K562 (cell line): ENCODE measurements around the gene INPP4B. TPM values are rescaled to one million over a fixed set of nuclear protein-coding genes. Genes with fewer than 3 reads are reported as not detected.

Experiments used
- ATAC-seq: fragments of 200-7000 bp; cut with Tn5 transposase; 3 replicates; pipeline ENCODE4 v1.9.1; 2020; ENCODE audit warnings: moderate library complexity
- BruUV-seq: library from RNA; stranded (reverse); fragments of 400-500 nt; replicated peaks from 2 replicates; lab custom pipeline; 2021; lab: Mats Ljungman, UMichigan
- CTCF ChIA-PET: fragments of 300-600 bp; formaldehyde crosslinking; extraction: SDS; loops from one replicate; lab custom pipeline; 2021; ENCODE audit warnings: low intra/inter-chr PET ratio; lab: Yijun Ruan, JAX
- POLR2A ChIA-PET: fragments of 300-600, 350-650 bp; sonication (Branson Sonifier 250); formaldehyde crosslinking; extraction: SDS; loops from one replicate; lab custom pipeline; 2021; ENCODE audit warnings: antibody characterized with exemption, inconsistent platforms; lab: Yijun Ruan, JAX
- DNase-seq, 4 experiments: peaks; one replicate each; pipeline versions ENCODE4 v3.0.0 to v3.0.0-alpha.2; 2011 to 2018; ENCODE audit warnings: low spot score in 3 of 4, mixed read lengths in 3 of 4; ENCODE audit errors: extremely low read depth in 1 of 4
- FAIRE-seq: peaks from 2 replicates; lab custom pipeline; 2011; peaks lifted over from hg19 to GRCh38; lab: Jason Lieb, UNC
- H2AFZ ChIP-seq: 2 replicates; pipeline ENCODE4 v1.6.0; 2011; ENCODE audit warnings: low read depth, low read length, control low read depth, inconsistent platforms
- H3K27ac ChIP-seq: fragments of 200-600 bp; 3 replicates; pipeline ENCODE4 v1.8.0; 2011; ENCODE audit warnings: low read depth, mild to moderate bottlenecking, control low read depth, inconsistent platforms, low read length, moderate library complexity, mixed read lengths; ENCODE audit errors: extremely low read depth
- H3K27me3 ChIP-seq, 2 experiments: fragments of 300-600 bp in 1 of 2; 2 replicates in 1 of 2; 3 replicates in 1 of 2; pipeline versions ENCODE4 v1.6.0 to v1.8.0; 2011; ENCODE audit warnings: inconsistent platforms in 2 of 2, low read length in 2 of 2, mild to moderate bottlenecking in 1 of 2, mixed read lengths in 1 of 2, moderate library complexity in 1 of 2; ENCODE audit not compliant: control insufficient read depth in 2 of 2, insufficient read depth in 2 of 2
- H3K36me3 ChIP-seq: fragments of 300-600 bp; 3 replicates; pipeline ENCODE4 v1.8.0; 2011; ENCODE audit warnings: mild to moderate bottlenecking, low read length, inconsistent platforms; ENCODE audit not compliant: control insufficient read depth, insufficient read depth
- H3K4me1 ChIP-seq, 2 experiments: fragments of 200-600 bp in 1 of 2; replicated peaks in 1 of 2; 2 replicates in 1 of 2; 3 replicates in 1 of 2; pipeline versions ENCODE4 v1.5.1 to v1.8.0; 2011; ENCODE audit warnings: inconsistent platforms in 2 of 2, low read length in 2 of 2, mild to moderate bottlenecking in 1 of 2, mixed read lengths in 1 of 2, moderate library complexity in 1 of 2; ENCODE audit not compliant: control insufficient read depth in 2 of 2, insufficient read depth in 2 of 2
- H3K4me2 ChIP-seq: 2 replicates; pipeline ENCODE4 v1.6.1; 2011; ENCODE audit warnings: low read length, control low read depth, inconsistent platforms, mixed read lengths; ENCODE audit not compliant: insufficient read depth
- H3K4me3 ChIP-seq: fragments of 200-600 bp; sonication (generic), shearing (Covaris generic); 2 replicates; pipeline ENCODE4 v1.5.1; 2016; ENCODE audit warnings: control low read depth, inconsistent platforms
- H3K79me2 ChIP-seq: fragments of 200-600 bp; 3 replicates; pipeline ENCODE4 v1.8.0; 2011; ENCODE audit warnings: low read length, inconsistent platforms; ENCODE audit not compliant: control insufficient read depth, insufficient read depth
- H3K9ac ChIP-seq, 2 experiments: 2 replicates each; pipeline versions ENCODE4 v1.6.0 to v1.6.1; 2011; ENCODE audit warnings: low read depth in 2 of 2, low read length in 2 of 2, control low read depth in 1 of 2, inconsistent platforms in 1 of 2, mild to moderate bottlenecking in 1 of 2, mixed read lengths in 1 of 2; ENCODE audit not compliant: insufficient read depth in 1 of 2
- H3K9me1 ChIP-seq: one replicate; pipeline ENCODE4 v1.6.0; 2011; ENCODE audit warnings: inconsistent platforms, mild to moderate bottlenecking, low read length, moderate library complexity; ENCODE audit not compliant: control insufficient read depth, insufficient read depth
- H3K9me3 ChIP-seq: replicated peaks from 2 replicates; pipeline ENCODE4 v1.5.1; 2011; ENCODE audit warnings: low read depth, low read length, inconsistent platforms; ENCODE audit not compliant: control insufficient read depth, insufficient read depth
- H4K20me1 ChIP-seq: replicated peaks from 2 replicates; pipeline ENCODE4 v1.6.1; 2011; ENCODE audit warnings: low read length, inconsistent platforms, mixed read lengths; ENCODE audit not compliant: control insufficient read depth, insufficient read depth
- BCL6 ChIP-seq: fragments of 250-450 bp; sonication (Bioruptor Pico); IDR thresholded peaks from 2 replicates; pipeline ENCODE4 v1.4.0; 2020
- CCAR2 ChIP-seq: fragments of 200-400 bp; formaldehyde crosslinking; IDR thresholded peaks from 2 replicates; pipeline ENCODE4 v1.6.1; 2017; ENCODE audit warnings: mild to moderate bottlenecking, low read depth, low read length
- CEBPG ChIP-seq, 3 experiments: fragments of 200-800 bp in 1 of 3; sonication (Bioruptor generic) in 1 of 3; sonication (generic) in 1 of 3; formaldehyde crosslinking in 1 of 3; IDR thresholded peaks in 2 of 3; conservative IDR thresholded peaks in 1 of 3; 2 replicates each; pipeline versions ENCODE4 v1.6.1 to v1.8.0; 2016 to 2022; ENCODE audit warnings: missing compliant biosample characterization in 2 of 3, missing genetic modification characterization in 2 of 3, mild to moderate bottlenecking in 1 of 3, missing genetic modification reagents in 1 of 3
- DDX20 ChIP-seq: fragments of 450-650 bp; IDR thresholded peaks from 2 replicates; pipeline ENCODE4 v1.6.1; 2016; ENCODE audit warnings: missing genetic modification characterization, low read depth, mild to moderate bottlenecking, missing compliant biosample characterization, moderate library complexity
- DEAF1 ChIP-seq: fragments of 450-650 bp; formaldehyde crosslinking; IDR thresholded peaks from 2 replicates; pipeline ENCODE4 v1.4.0; 2020; ENCODE audit warnings: mild to moderate bottlenecking, moderate library complexity
- GTF2F1 ChIP-seq: IDR thresholded peaks from 2 replicates; pipeline ENCODE4 v1.6.1; 2011; ENCODE audit warnings: low read depth, low read length, improper control_type of control experiment
- MCM7 ChIP-seq, 2 experiments: fragments of 450-650 bp; IDR thresholded peaks; 2 replicates each; pipeline ENCODE4 v1.6.1; 2016 to 2018
- MXD1 ChIP-seq: fragments of 250-450 bp; sonication (Bioruptor Pico); IDR thresholded peaks from 2 replicates; pipeline ENCODE4 v1.8.0; 2021; ENCODE audit warnings: borderline replicate concordance, mild to moderate bottlenecking, moderate library complexity; ENCODE audit not compliant: poor library complexity, severe bottlenecking
- PHF20 ChIP-seq: fragments of 450-650 bp; IDR thresholded peaks from 2 replicates; pipeline ENCODE4 v1.6.1; 2018; ENCODE audit not compliant: partially characterized antibody
- SRSF7 ChIP-seq: fragments of 200-400 bp; formaldehyde crosslinking; optimal IDR thresholded peaks from 2 replicates; pipeline ENCODE3; 2017; ENCODE audit warnings: mild to moderate bottlenecking, low read depth, low read length
- ZBTB17 ChIP-seq: fragments of 450-650 bp; formaldehyde crosslinking; IDR thresholded peaks from 2 replicates; pipeline ENCODE4 v1.4.0; 2020; ENCODE audit warnings: mild to moderate bottlenecking
- ZC3H11A ChIP-seq: IDR thresholded peaks from 2 replicates; pipeline ENCODE4 v1.6.1; 2012; ENCODE audit warnings: low read depth, low read length, improper control_type of control experiment
- ZNF699 ChIP-seq: fragments of 250-450 bp; sonication (Bioruptor Pico); IDR thresholded peaks from 2 replicates; pipeline ENCODE4 v1.8.0; 2021; ENCODE audit warnings: mild to moderate bottlenecking, moderate library complexity; ENCODE audit not compliant: insufficient replicate concordance
- ZNF75A ChIP-seq: fragments of 450-650 bp; formaldehyde crosslinking; IDR thresholded peaks from 2 replicates; pipeline ENCODE4 v1.4.0; 2020; ENCODE audit warnings: mild to moderate bottlenecking
- in situ Hi-C: fragments of 300-500 bp; cut with MboI; formaldehyde crosslinking; loops from 4 replicates; pipeline ENCODE4 v1.15.0; 2018; ENCODE audit warnings: inconsistent platforms, mixed read lengths
- intact Hi-C: fragments of 100-400 bp; cut with micrococcal nuclease; formaldehyde crosslinking; loops from 2 replicates; pipeline ENCODE4 v1.14.2; 2022
- polyA plus RNA-seq, 8 experiments: library from polyadenylated mRNA; depleted of rRNA in 4 of 8; stranded (reverse) in 5 of 8; unstranded in 3 of 8; fragments of >200 nt; fragmentation: Nextera tagmentation in 2 of 8; fragmentation: Illumina TruSeq in 1 of 8; extraction: Ambion mirVana in 2 of 8; extraction: Trizol in 1 of 8; gene quantifications; 2 replicates each; pipeline versions ENCODE4 v1.2.1 to v1.2.3, GENCODE V29; 2011 to 2014; ENCODE audit warnings: inconsistent platforms in 1 of 8, missing spikeins in 1 of 8
- total RNA-seq, 7 experiments: library from RNA; depleted of rRNA in 6 of 7; stranded (reverse); fragments of >200 nt in 6 of 7; fragmentation: Illumina TruSeq in 2 of 7; extraction: Trizol in 2 of 7; gene quantifications; 2 replicates each; pipeline versions ENCODE4 v1.2.1 to v1.2.3, GENCODE V29; 2011 to 2021; ENCODE audit warnings: low replicate concordance in 1 of 7

Gene INPP4B
- total and polyA plus RNA-seq, 9 of the 15 experiments (the other 6 are each of a cell fraction or from before 2014, with no cell fraction given) = 0.04 to 0.11 TPM; not detected in 7

GRCh38 chr4:142858965-142859364, 12.9 kb upstream of the INPP4B start:
- FAIRE-seq = no peak
- H3K27ac ChIP-seq = no peak overlapping the region
- no peaks in the 10 kb centered on the region for H3K36me3 ChIP-seq
- no peaks in the 10 kb centered on the region for H3K4me1 ChIP-seq
- CTCF ChIA-PET = no interaction called here
- H3K9ac ChIP-seq = no peak overlapping the region
- H3K4me2 ChIP-seq = no peak overlapping the region
- no peaks in the 10 kb centered on the region for H3K9me1 ChIP-seq
- ATAC-seq = no peak
- no peaks in the 10 kb centered on the region for H4K20me1 ChIP-seq
- intact Hi-C loops = no loop called here
- in situ Hi-C loops = loop anchor here (25.0 kb wide), 1 partner anchor 628 kb away; no protein-coding TSS in a partner anchor
- no TSS peak for BruUV-seq
- H3K4me3 ChIP-seq = no peak overlapping the region
- DNase-seq = no peak
- H3K79me2 ChIP-seq = no peaks in the 10 kb centered on the region
- no peak overlapping the region for H2AFZ ChIP-seq
- no peaks in the 10 kb centered on the region for H3K9me3 ChIP-seq
- POLR2A ChIA-PET = no interaction called here
- H3K27me3 ChIP-seq = no peaks in the 10 kb centered on the region
- no peak for TF ChIP-seq SRSF7
- no peak for TF ChIP-seq CEBPG (CRISPR knock-in tag; IDR thresholded peaks at IDR 0.05)
- no peak for TF ChIP-seq CEBPG (tag; conservative IDR thresholded peaks at IDR 0.05 in 1 of 2, IDR thresholded peaks at IDR 0.05 in 1 of 2)
- no peak for TF ChIP-seq ZNF699
- no peak for TF ChIP-seq DEAF1 (CRISPR knock-in tag)
- TF ChIP-seq ZBTB17 = no peak
- no peak for TF ChIP-seq MCM7 (IDR thresholded peaks at IDR 0.05)
- no peak for TF ChIP-seq CCAR2
- TF ChIP-seq MXD1 = no peak
- no peak for TF ChIP-seq DDX20 (tag)
- no peak for TF ChIP-seq GTF2F1
- TF ChIP-seq ZNF75A (CRISPR knock-in tag) = no peak
- no peak for TF ChIP-seq PHF20
- no peak for TF ChIP-seq BCL6 (CRISPR knock-in tag)
- TF ChIP-seq ZC3H11A = no peak
